ENCODE data around the gene TNFSF12.

Gene TNFSF12

GRCh38 chr17:7557147-7557764 lies 8.4 kb downstream of the TNFSF12 start:
- no peaks in the 10 kb centered on the region for H3K9me3 ChIP-seq (replicated peaks; ENCODE audit: insufficient read depth, low read length)
- H3K9ac ChIP-seq (ENCODE audit: low read length), result no peak overlapping the region
- no peak for TF ChIP-seq EZH2 (optimal IDR thresholded peaks at IDR 0.05; ENCODE audit: low read depth, low read length)
- TF ChIP-seq CTCF (IDR thresholded peaks at IDR 0.05; ENCODE audit: low read length), result no peak
- no peak for TF ChIP-seq EZH2phosphoT487 (IDR thresholded peaks at IDR 0.05; ENCODE audit: low read length)
- no peak for DNase-seq
- peaks cover 10% of the 10 kb centered on the region for H3K79me2 ChIP-seq (ENCODE audit: low read length)
- no peaks in the 10 kb centered on the region for H3K36me3 ChIP-seq (replicated peaks; ENCODE audit: insufficient read depth, low read length)
- peak overlapping the region; percentile 77; the same call in 1 of the 2 replicates for H3K4me2 ChIP-seq (ENCODE audit: low read depth, low read length)
- H3K27me3 ChIP-seq (replicated peaks; ENCODE audit: insufficient read depth, low read length), result no peaks in the 10 kb centered on the region
- H2AFZ ChIP-seq (ENCODE audit: low read length), result peak overlapping the region; percentile 68
- H3K27ac ChIP-seq (ENCODE audit: low read length), result no peak overlapping the region
- no peaks in the 10 kb centered on the region for H4K20me1 ChIP-seq (ENCODE audit: insufficient read depth, low read length)
- peaks cover 28% of the 10 kb centered on the region for H3F3A ChIP-seq (ENCODE audit: insufficient read depth, low read length)
- H3K9me2 ChIP-seq (replicated peaks; ENCODE audit: insufficient read depth, low read length), result no peaks in the 10 kb centered on the region
- H3K4me3 ChIP-seq (ENCODE audit: low read length), result no peak overlapping the region
- peaks cover 33% of the 10 kb centered on the region for H3K4me1 ChIP-seq (ENCODE audit: low read length)

DNA sequence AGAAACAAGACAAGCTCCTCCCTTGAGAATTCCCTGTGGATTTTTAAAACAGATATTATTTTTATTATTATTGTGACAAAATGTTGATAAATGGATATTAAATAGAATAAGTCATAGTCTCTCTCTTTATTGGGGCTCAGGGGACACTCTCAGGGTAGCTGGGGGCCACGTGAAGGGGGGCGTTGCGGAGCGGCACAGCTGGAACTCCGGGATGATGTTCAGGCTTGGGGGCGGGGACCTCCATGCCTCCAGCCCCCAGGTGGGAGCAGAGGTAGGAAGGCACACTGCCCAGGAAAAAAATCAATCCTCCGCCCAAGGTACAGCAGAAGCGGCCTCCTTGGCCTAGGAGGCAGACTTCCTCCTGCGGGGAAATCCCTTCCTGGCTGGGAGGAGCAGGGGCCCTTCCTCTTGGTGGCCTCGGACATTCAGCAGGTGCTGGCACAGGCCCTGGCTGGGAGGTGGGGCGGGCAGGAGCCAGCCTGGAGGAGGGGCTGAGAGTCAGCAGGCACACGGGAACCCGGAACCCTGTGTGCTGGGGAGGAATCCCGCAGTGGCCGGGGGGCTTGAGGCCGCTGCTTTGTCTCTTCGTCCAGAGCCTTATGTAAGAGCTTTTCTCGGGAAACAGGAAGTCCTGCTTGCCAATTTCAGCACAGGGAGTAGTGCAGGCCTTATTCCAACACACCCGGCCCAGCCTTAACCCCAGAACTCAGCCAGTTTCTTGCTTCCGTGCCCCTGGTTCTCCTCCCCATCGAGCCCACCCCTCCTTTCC lies 9.1 kb downstream of the TNFSF12 start:
- peak overlapping the region; percentile 48; the same call in 1 of the 2 replicates for H3K9ac ChIP-seq (ENCODE audit: low read length)
- H3K9me3 ChIP-seq (replicated peaks; ENCODE audit: insufficient read depth, low read length), result no peaks in the 10 kb centered on the region
- H3K36me3 ChIP-seq (replicated peaks; ENCODE audit: insufficient read depth, low read length), result no peaks in the 10 kb centered on the region
- peak; percentile 80 for DNase-seq
- H3K27me3 ChIP-seq (replicated peaks; ENCODE audit: insufficient read depth, low read length), result no peaks in the 10 kb centered on the region
- peaks cover 34% of the 10 kb centered on the region for H3K4me1 ChIP-seq (ENCODE audit: low read length)
- peak overlapping the region; percentile 68 for H2AFZ ChIP-seq (ENCODE audit: low read length)
- TF ChIP-seq EZH2 (optimal IDR thresholded peaks at IDR 0.05; ENCODE audit: low read depth, low read length) (no peak), CTCF (IDR thresholded peaks at IDR 0.05; ENCODE audit: low read length) (no peak), EZH2phosphoT487 (IDR thresholded peaks at IDR 0.05; ENCODE audit: low read length) (no peak)
- no peaks in the 10 kb centered on the region for H3K9me2 ChIP-seq (replicated peaks; ENCODE audit: insufficient read depth, low read length)
- H3F3A ChIP-seq (ENCODE audit: insufficient read depth, low read length), result peaks cover 21% of the 10 kb centered on the region
- H3K4me3 ChIP-seq (ENCODE audit: low read length), result peak overlapping the region; percentile 44
- peak overlapping the region; percentile 77 for H3K4me2 ChIP-seq (ENCODE audit: low read depth, low read length)
- no peaks in the 10 kb centered on the region for H4K20me1 ChIP-seq (ENCODE audit: insufficient read depth, low read length)
- no peak overlapping the region for H3K27ac ChIP-seq (ENCODE audit: low read length)
- H3K79me2 ChIP-seq (ENCODE audit: low read length), result peaks cover 17% of the 10 kb centered on the region

GRCh38 chr17:7558544-7559319 lies 9.9 kb downstream of the TNFSF12 start, which contains the start of gene TNFSF13:
TSS of gene TNFSF13 (plus strand) at chr17:7558750. CDS start at chr17:7559040, 290 bp downstream.
- TF ChIP-seq EZH2 (optimal IDR thresholded peaks at IDR 0.05; ENCODE audit: low read depth, low read length) (no peak), EZH2phosphoT487 (IDR thresholded peaks at IDR 0.05; ENCODE audit: low read length) (no peak), CTCF (IDR thresholded peaks at IDR 0.05; ENCODE audit: low read length) (no peak)
- Histone ChIP-seq H3K9me2 (replicated peaks; ENCODE audit: insufficient read depth, low read length) (no peaks in the 10 kb centered on the region), H3K9me3 (replicated peaks; ENCODE audit: insufficient read depth, low read length) (no peaks in the 10 kb centered on the region), H3K9ac (ENCODE audit: low read length) (peak within 1 kb of the TSS; percentile 48; the same call in 1 of the 2 replicates), H3K79me2 (ENCODE audit: low read length) (peaks cover 25% of the 10 kb centered on the region), H3K27me3 (replicated peaks; ENCODE audit: insufficient read depth, low read length) (no peaks in the 10 kb centered on the region), H3K36me3 (replicated peaks; ENCODE audit: insufficient read depth, low read length) (no peaks in the 10 kb centered on the region), H3F3A (ENCODE audit: insufficient read depth, low read length) (peaks cover 14% of the 10 kb centered on the region; the same call in 1 of the 2 replicates), H3K27ac (ENCODE audit: low read length) (no peak within 1 kb of the TSS), H2AFZ (ENCODE audit: low read length) (peak within 1 kb of the TSS; percentile 68), H3K4me2 (ENCODE audit: low read depth, low read length) (peak within 1 kb of the TSS; percentile 77), H3K4me3 (ENCODE audit: low read length) (peak within 1 kb of the TSS; percentile 44), H4K20me1 (ENCODE audit: insufficient read depth, low read length) (no peaks in the 10 kb centered on the region), H3K4me1 (ENCODE audit: low read length) (peaks cover 28% of the 10 kb centered on the region)
- no peak for DNase-seq
